GM12801 (cell line): ENCODE data around the gene NEB.

ENCODE experiments used
- CTCF ChIP-seq: IDR thresholded peaks from one replicate; pipeline ENCODE4 v1.5.1; 2011; ENCODE audit warnings: control low read depth; ENCODE audit not compliant: insufficient read length; ENCODE audit errors: extremely low read depth

The NEB gene

GRCh38 chr2:151575338-151575737 lies 158.9 kb downstream of the NEB start:
- TF ChIP-seq CTCF, result no peak

- TF ChIP-seq CTCF, result no peak
Observed at GRCh38 chr2:151570191-151570590, 164.1 kb downstream of the NEB start.

GRCh38 chr2:151569167-151569566 lies 165.1 kb downstream of the NEB start:
- no peak for TF ChIP-seq CTCF

GRCh38 chr2:151568501-151568900 lies 165.8 kb downstream of the NEB start:
- TF ChIP-seq CTCF, result no peak

- no peak for TF ChIP-seq CTCF
Observed at GRCh38 chr2:151567006-151567405, 167.3 kb downstream of the NEB start.

GRCh38 chr2:151562398-151562797 lies 171.9 kb downstream of the NEB start:
- no peak for TF ChIP-seq CTCF

- TF ChIP-seq CTCF, result no peak
Observed at GRCh38 chr2:151560289-151560688, 174.0 kb downstream of the NEB start.

GRCh38 chr2:151556121-151556520 lies 178.2 kb downstream of the NEB start:
- TF ChIP-seq CTCF, result no peak
